CD8-positive, alpha-beta memory T cell (primary cell): Measurements from ENCODE around the gene MINPP1. TPM values are rescaled to one million over a fixed set of nuclear protein-coding genes. Genes with fewer than 3 reads are reported as not detected.
"Not testable (repeated sequence)": the region's sequence is repeated elsewhere in the genome, so short reads cannot be mapped to it uniquely, and the experiment has no call there.

Source experiments
- CTCF ChIA-PET: fragments of 350-600 bp; sonication (Branson Sonifier 250); formaldehyde crosslinking; loops from one replicate; lab custom pipeline; 2021; ENCODE audit warnings: antibody characterized with exemption; lab: Charles Lee
- POLR2A ChIA-PET: fragments of 350-600 bp; sonication (Branson Sonifier 250); formaldehyde crosslinking; loops from one replicate; lab custom pipeline; 2021; ENCODE audit warnings: antibody characterized with exemption; lab: Charles Lee
- DNase-seq, 5 donors: peaks; one replicate each; pipeline versions ENCODE4 v3.0.0 to v3.0.0-alpha.2; 2020 to 2022; ENCODE audit warnings: mixed read lengths in 1 of 5
- H3K27ac ChIP-seq: one replicate; pipeline ENCODE4 v1.7.0; 2013; ENCODE audit warnings: low read depth, mild to moderate bottlenecking, low read length, moderate library complexity
- H3K27me3 ChIP-seq: 2 replicates; pipeline ENCODE4 v1.7.0; 2013; ENCODE audit warnings: low read length, mild to moderate bottlenecking; ENCODE audit not compliant: insufficient read depth, poor library complexity, severe bottlenecking
- H3K36me3 ChIP-seq: 2 replicates; pipeline ENCODE4 v1.7.0; 2013; ENCODE audit warnings: mild to moderate bottlenecking, low read length, moderate library complexity; ENCODE audit not compliant: insufficient read depth
- H3K4me1 ChIP-seq: 2 replicates; pipeline ENCODE4 v1.7.0; 2013; ENCODE audit warnings: mild to moderate bottlenecking, low read length, moderate library complexity; ENCODE audit not compliant: insufficient read depth
- H3K4me3 ChIP-seq: 2 replicates; pipeline ENCODE4 v1.7.0; 2013; ENCODE audit warnings: mild to moderate bottlenecking, low read length
- H3K9me3 ChIP-seq: 2 replicates; pipeline ENCODE4 v1.7.0; 2013; ENCODE audit warnings: mild to moderate bottlenecking, low read length
- H3K27ac Mint-ChIP-seq, 8 donors: one replicate each; pipeline ENCODE4 v1.8.0; 2020 to 2021; ENCODE audit warnings: mixed read lengths in 8 of 8, mild to moderate bottlenecking in 6 of 8, inconsistent platforms in 3 of 8, moderate library complexity in 3 of 8
- H3K27me3 Mint-ChIP-seq, 2 donors: one replicate each; pipeline ENCODE4 v1.8.0; 2020 to 2021; ENCODE audit warnings: mixed read lengths in 2 of 2, mild to moderate bottlenecking in 1 of 2, moderate library complexity in 1 of 2
- H3K36me3 Mint-ChIP-seq, 3 donors: one replicate each; pipeline ENCODE4 v1.8.0; 2020 to 2021; ENCODE audit warnings: mixed read lengths in 3 of 3, inconsistent platforms in 1 of 3, mild to moderate bottlenecking in 1 of 3
- H3K4me1 Mint-ChIP-seq, 3 donors: one replicate each; pipeline ENCODE4 v1.8.0; 2020 to 2021; ENCODE audit warnings: mixed read lengths in 3 of 3, inconsistent platforms in 1 of 3, mild to moderate bottlenecking in 1 of 3
- H3K4me3 Mint-ChIP-seq, 7 donors: one replicate each; pipeline ENCODE4 v1.8.0; 2020 to 2021; ENCODE audit warnings: mixed read lengths in 7 of 7, mild to moderate bottlenecking in 6 of 7, moderate library complexity in 4 of 7, inconsistent platforms in 2 of 7
- H3K9me3 Mint-ChIP-seq, 5 donors: one replicate each; pipeline ENCODE4 v1.8.0; 2020 to 2022; ENCODE audit warnings: mixed read lengths in 5 of 5, mild to moderate bottlenecking in 3 of 5, moderate library complexity in 2 of 5, inconsistent platforms in 1 of 5
- polyA plus RNA-seq: library from polyadenylated mRNA; unstranded; fragments of 300-500 nt; fragmentation: Illumina TruSeq; gene quantifications from one replicate; pipeline ENCODE4 v1.2.3, GENCODE V29; 2021
- total RNA-seq, 2 experiments: library from RNA; stranded (reverse); gene quantifications; one replicate each; pipeline ENCODE4 v1.2.3, GENCODE V29; 2021

The MINPP1 gene
- total and polyA plus RNA-seq, 3 experiments from 2014 or later, result 8.7 to 17.0 (median 16.2) TPM

DNA sequence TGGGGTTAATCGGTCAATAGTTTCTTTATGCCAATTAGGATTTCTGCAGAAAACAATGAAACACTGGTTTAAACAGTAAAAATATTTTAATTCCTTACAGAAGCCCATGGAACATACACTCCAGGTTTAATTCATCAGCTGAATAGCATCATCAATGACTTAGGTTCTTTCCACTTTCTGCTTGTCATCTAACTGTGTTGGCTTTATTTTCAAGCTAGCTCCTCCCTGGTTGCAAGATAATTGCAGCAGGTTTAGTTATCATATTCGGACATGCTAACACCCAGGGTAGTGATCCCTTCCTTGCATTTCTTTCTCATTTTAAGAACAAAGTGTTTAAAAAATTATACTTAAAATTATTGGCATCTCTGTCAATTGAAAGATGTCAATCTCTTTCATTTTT lies 7.3 kb upstream of the MINPP1 start:
- H3K27ac Mint-ChIP-seq, H3K4me1 ChIP-seq, H3K4me3 Mint-ChIP-seq, H3K27ac ChIP-seq, H3K9me3 ChIP-seq, H3K4me3 ChIP-seq, H3K27me3 ChIP-seq, POLR2A ChIA-PET, H3K36me3 ChIP-seq, H3K36me3 Mint-ChIP-seq, CTCF ChIA-PET, DNase-seq, H3K9me3 Mint-ChIP-seq, H3K4me1 Mint-ChIP-seq: not testable (repeated sequence)
- H3K27me3 Mint-ChIP-seq, result peaks cover 7 to 22% of the 10 kb centered on the region in 2 donors

GRCh38 chr10:87498106-87498789 lies 6.4 kb upstream of the MINPP1 start:
- H3K27me3 Mint-ChIP-seq, result peaks cover 7 to 22% of the 10 kb centered on the region in 2 donors
- H3K27me3 ChIP-seq, H3K9me3 ChIP-seq, CTCF ChIA-PET, H3K4me1 ChIP-seq, DNase-seq, POLR2A ChIA-PET, H3K4me3 ChIP-seq, H3K36me3 Mint-ChIP-seq, H3K4me3 Mint-ChIP-seq, H3K9me3 Mint-ChIP-seq, H3K27ac ChIP-seq, H3K36me3 ChIP-seq, H3K27ac Mint-ChIP-seq, H3K4me1 Mint-ChIP-seq: not testable (repeated sequence)

- Mint-ChIP-seq H3K27ac (no peak overlapping the region), H3K27me3 (peaks cover 7 to 22% of the 10 kb centered on the region in 2 donors), H3K36me3 (peaks cover 0 to 4% (median 3%) of the 10 kb centered on the region in 3 donors), H3K9me3 (peaks cover 0 to 2% (median 0%) of the 10 kb centered on the region in 5 donors), H3K4me3 (no peak overlapping the region), H3K4me1 (peaks cover 5 to 14% (median 8%) of the 10 kb centered on the region in 3 donors)
- no peak for DNase-seq
- no peak overlapping the region for H3K4me3 ChIP-seq
- H3K27ac ChIP-seq, result no peak overlapping the region
- ChIA-PET POLR2A (no interaction called here), CTCF (no interaction called here)
- H3K9me3 ChIP-seq, result no peaks in the 10 kb centered on the region
- H3K4me1 ChIP-seq, result peaks cover 1% of the 10 kb centered on the region
- no peaks in the 10 kb centered on the region for H3K27me3 ChIP-seq
- no peaks in the 10 kb centered on the region for H3K36me3 ChIP-seq
These were observed 4.0 kb upstream of the MINPP1 start for GRCh38 chr10:87500646-87501048.

DNA sequence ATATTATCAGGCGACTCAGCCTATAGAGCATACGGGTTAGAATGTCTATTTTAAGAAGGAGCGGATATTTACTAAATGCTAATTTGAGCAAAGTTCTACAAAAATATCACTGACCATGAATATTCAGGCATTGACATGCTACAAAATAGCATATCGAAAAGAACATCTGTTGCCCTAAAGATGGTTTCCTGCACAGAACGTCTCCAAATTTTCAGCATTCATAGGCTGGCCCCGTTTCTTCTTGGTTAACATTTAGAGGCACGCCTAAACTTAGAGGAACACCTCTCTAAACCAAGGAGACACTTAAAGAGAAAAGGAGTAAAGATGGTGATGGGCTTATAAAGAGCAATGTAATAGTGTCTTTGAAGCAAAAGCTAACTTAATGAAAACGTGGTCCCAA lies 1.3 kb upstream of the MINPP1 start:
- Mint-ChIP-seq H3K27ac (no peak overlapping the region), H3K4me1 (peaks cover 24 to 41% (median 34%) of the 10 kb centered on the region in 3 donors), H3K9me3 (no peaks in the 10 kb centered on the region), H3K36me3 (peaks cover 0 to 12% (median 0%) of the 10 kb centered on the region in 3 donors), H3K4me3 (peak overlapping the region in 6 of 7 donors; percentile 23 to 96 (median 60)), H3K27me3 (peaks cover 4 to 8% of the 10 kb centered on the region in 2 donors)
- peaks cover 11% of the 10 kb centered on the region for H3K4me1 ChIP-seq
- ChIA-PET CTCF (no interaction called here), POLR2A (no interaction called here)
- H3K36me3 ChIP-seq, result no peaks in the 10 kb centered on the region
- H3K9me3 ChIP-seq, result no peaks in the 10 kb centered on the region
- H3K27ac ChIP-seq, result no peak overlapping the region
- no peaks in the 10 kb centered on the region for H3K27me3 ChIP-seq
- DNase-seq, result no peak
- no peak overlapping the region for H3K4me3 ChIP-seq

DNA sequence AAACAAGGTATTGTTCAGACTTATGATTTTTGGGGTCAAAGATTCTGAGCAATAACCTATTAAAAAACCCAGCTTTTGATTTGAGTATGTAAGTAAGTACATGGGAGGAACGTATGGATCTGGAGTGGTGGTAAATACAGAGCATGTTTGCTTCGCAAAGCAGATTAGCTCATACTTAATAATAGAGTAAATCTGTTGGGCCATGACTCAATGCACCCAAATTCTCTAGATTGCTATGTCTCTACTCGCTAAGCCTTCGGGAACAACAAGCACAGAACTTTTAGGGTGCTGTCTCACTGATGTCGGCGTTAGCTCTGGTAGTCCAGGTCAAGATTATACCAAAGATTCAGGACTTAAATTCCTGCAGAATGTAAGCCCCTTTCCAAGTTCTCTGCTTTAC lies 807 bp upstream of the MINPP1 start:
- H3K4me3 Mint-ChIP-seq, result peak overlapping the region; percentile 84 to 96 (median 90)
- peak overlapping the region in 6 of 8 donors; percentile 30 to 92 (median 60) for H3K27ac Mint-ChIP-seq
- peaks cover 11% of the 10 kb centered on the region for H3K4me1 ChIP-seq
- H3K36me3 ChIP-seq, result no peaks in the 10 kb centered on the region
- peaks cover 3 to 17% (median 5%) of the 10 kb centered on the region in 3 donors for H3K36me3 Mint-ChIP-seq
- peak overlapping the region; percentile 32 for H3K27ac ChIP-seq
- DNase-seq, result no peak
- peak overlapping the region; percentile 72 for H3K4me3 ChIP-seq
- H3K27me3 Mint-ChIP-seq, result peaks cover 4 to 5% of the 10 kb centered on the region in 2 donors
- POLR2A ChIA-PET, result no interaction called here
- H3K9me3 ChIP-seq, result no peaks in the 10 kb centered on the region
- H3K27me3 ChIP-seq, result no peaks in the 10 kb centered on the region
- H3K9me3 Mint-ChIP-seq, result no peaks in the 10 kb centered on the region
- CTCF ChIA-PET, result interaction anchor here (0.9 kb wide), 1 partner anchor 17 kb away, joined by 3 read pairs; no protein-coding TSS in a partner anchor
- H3K4me1 Mint-ChIP-seq, result peaks cover 29 to 46% (median 39%) of the 10 kb centered on the region in 3 donors

- Mint-ChIP-seq H3K27ac (peak overlapping the region; percentile 30 to 92 (median 72)), H3K4me1 (peaks cover 30 to 48% (median 40%) of the 10 kb centered on the region in 3 donors), H3K36me3 (peaks cover 4 to 20% (median 7%) of the 10 kb centered on the region in 3 donors), H3K27me3 (peaks cover 4 to 5% of the 10 kb centered on the region in 2 donors), H3K4me3 (peak overlapping the region; percentile 84 to 96 (median 90)), H3K9me3 (no peaks in the 10 kb centered on the region)
- DNase-seq, result no peak
- H3K9me3 ChIP-seq, result no peaks in the 10 kb centered on the region
- peak overlapping the region; percentile 72 for H3K4me3 ChIP-seq
- no peaks in the 10 kb centered on the region for H3K27me3 ChIP-seq
- peak overlapping the region; percentile 32 for H3K27ac ChIP-seq
- H3K4me1 ChIP-seq, result peaks cover 11% of the 10 kb centered on the region
- no peaks in the 10 kb centered on the region for H3K36me3 ChIP-seq
- ChIA-PET CTCF (interaction anchor here (0.9 kb wide), 1 partner anchor 17 kb away, joined by 3 read pairs; no protein-coding TSS in a partner anchor), POLR2A (interaction anchor here (0.6 kb wide), 1 partner anchor 15 kb away, joined by 3 read pairs; no protein-coding TSS in a partner anchor)
These were observed 420 bp upstream of the MINPP1 start for GRCh38 chr10:87504307-87504639.

GRCh38 chr10:87505366-87506111 lies 846 bp downstream of the MINPP1 start:
- Histone ChIP-seq H3K9me3 (no peaks in the 10 kb centered on the region), H3K27ac (peak overlapping the region; percentile 36), H3K27me3 (no peaks in the 10 kb centered on the region), H3K4me3 (peak overlapping the region; percentile 72), H3K4me1 (peaks cover 11% of the 10 kb centered on the region), H3K36me3 (no peaks in the 10 kb centered on the region)
- ChIA-PET POLR2A (no interaction called here), CTCF (no interaction called here)
- H3K4me3 Mint-ChIP-seq, result peak overlapping the region; percentile 84 to 96 (median 90)
- H3K27me3 Mint-ChIP-seq, result peaks cover 2 to 4% of the 10 kb centered on the region in 2 donors
- no peaks in the 10 kb centered on the region for H3K9me3 Mint-ChIP-seq
- H3K27ac Mint-ChIP-seq, result peak overlapping the region in 6 of 8 donors; percentile 4 to 87 (median 77)
- peaks cover 30 to 52% (median 46%) of the 10 kb centered on the region in 3 donors for H3K4me1 Mint-ChIP-seq
- DNase-seq, result peak; percentile 6 to 49 (median 20)
- peaks cover 4 to 26% (median 10%) of the 10 kb centered on the region in 3 donors for H3K36me3 Mint-ChIP-seq

DNA sequence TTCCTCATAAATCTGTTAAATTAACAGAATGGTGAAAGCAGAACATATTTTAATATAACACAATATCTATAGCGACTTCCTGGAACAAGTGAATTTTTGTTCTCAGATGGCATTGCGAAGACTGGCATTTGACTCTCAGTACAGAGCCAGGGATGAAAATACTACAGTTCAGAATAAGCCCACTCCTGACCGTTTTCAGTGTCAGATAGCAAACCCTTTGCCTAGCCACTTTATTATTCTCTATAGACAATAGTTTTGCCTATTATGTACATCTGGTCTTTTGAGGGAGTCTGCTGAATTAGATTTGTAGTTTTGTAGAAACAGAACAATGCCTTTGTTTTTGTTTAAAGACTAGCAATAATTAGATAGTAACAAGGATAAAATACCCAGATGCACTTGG lies 2.3 kb downstream of the MINPP1 start:
- H3K27me3 ChIP-seq, result no peaks in the 10 kb centered on the region
- no peak overlapping the region for H3K4me3 ChIP-seq
- peaks cover 11% of the 10 kb centered on the region for H3K4me1 ChIP-seq
- no peaks in the 10 kb centered on the region for H3K9me3 ChIP-seq
- no peaks in the 10 kb centered on the region for H3K9me3 Mint-ChIP-seq
- peak overlapping the region in 3 of 7 donors; percentile 84 to 96 (median 90) for H3K4me3 Mint-ChIP-seq
- ChIA-PET POLR2A (no interaction called here), CTCF (no interaction called here)
- H3K36me3 ChIP-seq, result no peaks in the 10 kb centered on the region
- H3K27ac ChIP-seq, result no peak overlapping the region
- H3K36me3 Mint-ChIP-seq, result peaks cover 4 to 35% (median 14%) of the 10 kb centered on the region in 3 donors
- peak overlapping the region in 1 of 8 donors; percentile 8 for H3K27ac Mint-ChIP-seq
- H3K27me3 Mint-ChIP-seq, result no peaks in the 10 kb centered on the region
- DNase-seq, result no peak
- H3K4me1 Mint-ChIP-seq, result peaks cover 30 to 52% (median 46%) of the 10 kb centered on the region in 3 donors
